ENCODE measurements around the gene OIT3. TPM values are rescaled to one million over a fixed set of nuclear protein-coding genes. Genes with fewer than 3 reads are reported as not detected.

OIT3 gene
- total RNA-seq, 5 donors from 2014 or later (not counting 1 experiment from before 2014, with no cell fraction given) = not detected

GRCh38 chr10:72948762-72949161, 55.2 kb downstream of the OIT3 start:
- Histone ChIP-seq H3K27ac (ENCODE audit: low read length) (no peak overlapping the region), H3K4me3 (ENCODE audit: control insufficient read depth in 1 of 2, extremely low read depth in 1 of 2, low read length in 1 of 2) (no peak overlapping the region), H3K36me3 (ENCODE audit: control insufficient read depth in 2 of 2, extremely low read depth in 1 of 2, insufficient read depth in 1 of 2, low read length in 1 of 2) (no peaks in the 10 kb centered on the region), H3K4me1 (ENCODE audit: control insufficient read depth in 1 of 2, extremely low read depth in 1 of 2, insufficient read depth in 2 of 2, low read length in 2 of 2) (no peaks in the 10 kb centered on the region), H3K27me3 (replicated peaks in 1 of 2; ENCODE audit: control insufficient read depth in 2 of 2, extremely low read depth in 1 of 2, insufficient read depth in 2 of 2, low read length in 1 of 2) (peaks cover 0 to 21% of the 10 kb centered on the region in 2 experiments), H3K9me3 (no peaks in the 10 kb centered on the region)
- Mint-ChIP-seq H3K4me1 (no peaks in the 10 kb centered on the region), H3K27me3 (peaks cover 18 to 30% of the 10 kb centered on the region in 2 donors), H3K27ac (no peak overlapping the region), H3K36me3 (no peaks in the 10 kb centered on the region), H3K9me3 (no peaks in the 10 kb centered on the region), H3K4me3 (no peak overlapping the region)
- POLR2A ChIA-PET = no interaction called here
- ATAC-seq (replicated peaks in 1 of 4) (no peak), DNase-seq (no peak)
- WGBS (ENCODE audit: insufficient coverage) = 85% methylated on average over 4 of the region's 6 CpGs
- CTCF ChIA-PET = no interaction called here

DNA sequence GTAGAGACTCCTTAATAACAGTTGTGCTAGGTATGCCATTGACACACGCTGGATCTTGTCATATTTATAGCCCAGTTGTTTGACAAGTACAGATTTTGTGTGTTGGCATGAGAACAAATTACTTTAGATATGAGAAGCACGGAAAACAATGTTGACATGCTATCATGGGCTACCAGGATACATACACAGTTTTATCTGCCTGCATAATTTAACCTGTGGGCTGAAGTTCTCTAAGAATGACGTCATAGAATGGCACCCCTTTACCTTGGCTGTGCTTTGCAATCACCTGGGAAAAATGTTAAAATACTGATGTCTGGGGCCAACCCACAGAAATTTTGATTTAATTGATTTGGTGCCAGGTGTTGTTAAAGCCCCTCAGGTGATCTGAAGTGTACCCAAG, 58.2 kb downstream of the OIT3 start:
- peaks cover 17 to 19% of the 10 kb centered on the region in 2 donors for H3K27me3 Mint-ChIP-seq
- H3K9me3 Mint-ChIP-seq = no peaks in the 10 kb centered on the region
- no peak overlapping the region for H3K4me3 ChIP-seq (ENCODE audit: control insufficient read depth in 1 of 2, extremely low read depth in 1 of 2, low read length in 1 of 2)
- POLR2A ChIA-PET = no interaction called here
- H3K36me3 ChIP-seq (ENCODE audit: control insufficient read depth in 2 of 2, extremely low read depth in 1 of 2, insufficient read depth in 1 of 2, low read length in 1 of 2) = no peaks in the 10 kb centered on the region
- no peak overlapping the region for H3K4me3 Mint-ChIP-seq
- no peaks in the 10 kb centered on the region for H3K4me1 ChIP-seq (ENCODE audit: control insufficient read depth in 1 of 2, extremely low read depth in 1 of 2, insufficient read depth in 2 of 2, low read length in 2 of 2)
- H3K9me3 ChIP-seq = no peaks in the 10 kb centered on the region
- H3K36me3 Mint-ChIP-seq = no peaks in the 10 kb centered on the region
- DNase-seq (no peak), ATAC-seq (replicated peaks in 1 of 4) (no peak)
- WGBS (ENCODE audit: insufficient coverage) = no CpG with 5 or more reads among the region's 3 CpGs
- H3K27me3 ChIP-seq (replicated peaks in 1 of 2; ENCODE audit: control insufficient read depth in 2 of 2, extremely low read depth in 1 of 2, insufficient read depth in 2 of 2, low read length in 1 of 2) = peaks cover 0 to 20% of the 10 kb centered on the region in 2 experiments
- CTCF ChIA-PET = no interaction called here
- no peak overlapping the region for H3K27ac Mint-ChIP-seq
- H3K27ac ChIP-seq (ENCODE audit: low read length) = no peak overlapping the region
- no peaks in the 10 kb centered on the region for H3K4me1 Mint-ChIP-seq

DNA sequence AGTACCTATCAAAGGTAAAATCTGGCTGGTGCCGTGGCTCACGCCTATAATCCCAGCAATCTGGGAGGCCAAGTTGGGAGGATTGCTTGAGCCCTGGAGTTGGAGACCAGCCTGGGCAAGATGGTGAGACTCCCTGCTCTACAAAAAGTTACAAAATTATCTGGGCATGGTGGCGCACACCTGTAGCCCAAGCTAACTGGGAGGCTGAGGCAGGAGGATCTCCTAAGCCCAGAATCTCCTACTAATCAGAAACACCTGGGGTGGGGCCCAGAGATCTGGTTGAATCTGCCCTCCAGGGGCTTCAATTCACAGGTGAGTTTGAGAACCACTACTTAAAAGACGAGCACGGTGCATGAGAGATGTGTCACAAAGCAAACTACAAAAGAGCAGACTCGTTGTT, 58.6 kb downstream of the OIT3 start:
- H3K4me3 ChIP-seq (ENCODE audit: control insufficient read depth in 1 of 2, extremely low read depth in 1 of 2, low read length in 1 of 2) = no peak overlapping the region
- WGBS (ENCODE audit: insufficient coverage) = 78% methylated on average over 3 of the region's 6 CpGs
- Mint-ChIP-seq H3K4me3 (no peak overlapping the region), H3K36me3 (no peaks in the 10 kb centered on the region), H3K4me1 (no peaks in the 10 kb centered on the region), H3K9me3 (no peaks in the 10 kb centered on the region), H3K27me3 (peaks cover 16 to 19% of the 10 kb centered on the region in 2 donors), H3K27ac (no peak overlapping the region)
- H3K27me3 ChIP-seq (replicated peaks in 1 of 2; ENCODE audit: control insufficient read depth in 2 of 2, extremely low read depth in 1 of 2, insufficient read depth in 2 of 2, low read length in 1 of 2) = peaks cover 0 to 18% of the 10 kb centered on the region in 2 experiments
- ATAC-seq (replicated peaks in 1 of 4) (no peak), DNase-seq (no peak)
- no peaks in the 10 kb centered on the region for H3K36me3 ChIP-seq (ENCODE audit: control insufficient read depth in 2 of 2, extremely low read depth in 1 of 2, insufficient read depth in 1 of 2, low read length in 1 of 2)
- H3K4me1 ChIP-seq (ENCODE audit: control insufficient read depth in 1 of 2, extremely low read depth in 1 of 2, insufficient read depth in 2 of 2, low read length in 2 of 2) = no peaks in the 10 kb centered on the region
- CTCF ChIA-PET = no interaction called here
- H3K27ac ChIP-seq (ENCODE audit: low read length) = no peak overlapping the region
- POLR2A ChIA-PET = no interaction called here
- no peaks in the 10 kb centered on the region for H3K9me3 ChIP-seq

- Mint-ChIP-seq H3K9me3 (no peaks in the 10 kb centered on the region), H3K27me3 (peaks cover 12 to 16% of the 10 kb centered on the region in 2 donors), H3K36me3 (no peaks in the 10 kb centered on the region), H3K4me1 (no peaks in the 10 kb centered on the region), H3K4me3 (no peak overlapping the region), H3K27ac (no peak overlapping the region)
- no peaks in the 10 kb centered on the region for H3K36me3 ChIP-seq (ENCODE audit: control insufficient read depth in 2 of 2, extremely low read depth in 1 of 2, insufficient read depth in 1 of 2, low read length in 1 of 2)
- no peaks in the 10 kb centered on the region for H3K9me3 ChIP-seq
- no peak for DNase-seq
- no peak overlapping the region for H3K4me3 ChIP-seq (ENCODE audit: control insufficient read depth in 1 of 2, extremely low read depth in 1 of 2, low read length in 1 of 2)
- peaks cover 0 to 16% of the 10 kb centered on the region in 2 experiments for H3K27me3 ChIP-seq (replicated peaks in 1 of 2; ENCODE audit: control insufficient read depth in 2 of 2, extremely low read depth in 1 of 2, insufficient read depth in 2 of 2, low read length in 1 of 2)
- ChIA-PET CTCF (no interaction called here), POLR2A (no interaction called here)
- 71% methylated on average over 1 of the region's 5 CpGs for WGBS (ENCODE audit: insufficient coverage)
- ATAC-seq (replicated peaks in 1 of 4) = no peak
- no peak overlapping the region for H3K27ac ChIP-seq (ENCODE audit: low read length)
- H3K4me1 ChIP-seq (ENCODE audit: control insufficient read depth in 1 of 2, extremely low read depth in 1 of 2, insufficient read depth in 2 of 2, low read length in 2 of 2) = no peaks in the 10 kb centered on the region
These were observed 59.2 kb downstream of the OIT3 start for GRCh38 chr10:72952642-72953158.

- H3K27me3 ChIP-seq (replicated peaks in 1 of 2; ENCODE audit: control insufficient read depth in 2 of 2, extremely low read depth in 1 of 2, insufficient read depth in 2 of 2, low read length in 1 of 2) = peaks cover 0 to 19% of the 10 kb centered on the region in 2 experiments
- DNase-seq (no peak), ATAC-seq (replicated peaks in 1 of 4) (no peak)
- no peak overlapping the region for H3K4me3 ChIP-seq (ENCODE audit: control insufficient read depth in 1 of 2, extremely low read depth in 1 of 2, low read length in 1 of 2)
- no peaks in the 10 kb centered on the region for H3K36me3 ChIP-seq (ENCODE audit: control insufficient read depth in 2 of 2, extremely low read depth in 1 of 2, insufficient read depth in 1 of 2, low read length in 1 of 2)
- H3K27ac ChIP-seq (ENCODE audit: low read length) = no peak overlapping the region
- H3K9me3 ChIP-seq = no peaks in the 10 kb centered on the region
- H3K27me3 Mint-ChIP-seq = peaks cover 12 to 19% of the 10 kb centered on the region in 2 donors
- ChIA-PET POLR2A (no interaction called here), CTCF (no interaction called here)
- H3K27ac Mint-ChIP-seq = no peak overlapping the region
- no peak overlapping the region for H3K4me3 Mint-ChIP-seq
- no peaks in the 10 kb centered on the region for H3K9me3 Mint-ChIP-seq
- H3K4me1 ChIP-seq (ENCODE audit: control insufficient read depth in 1 of 2, extremely low read depth in 1 of 2, insufficient read depth in 2 of 2, low read length in 2 of 2) = no peaks in the 10 kb centered on the region
- 60% methylated on average over 2 of the region's 8 CpGs for WGBS (ENCODE audit: insufficient coverage)
- H3K4me1 Mint-ChIP-seq = no peaks in the 10 kb centered on the region
- no peaks in the 10 kb centered on the region for H3K36me3 Mint-ChIP-seq
These were observed 60.1 kb downstream of the OIT3 start for GRCh38 chr10:72953687-72954086.

GRCh38 chr10:72954230-72954595, 60.7 kb downstream of the OIT3 start:
- POLR2A ChIA-PET = no interaction called here
- CTCF ChIA-PET = no interaction called here
- no peaks in the 10 kb centered on the region for H3K4me1 ChIP-seq (ENCODE audit: control insufficient read depth in 1 of 2, extremely low read depth in 1 of 2, insufficient read depth in 2 of 2, low read length in 2 of 2)
- H3K4me3 Mint-ChIP-seq = no peak overlapping the region
- no peaks in the 10 kb centered on the region for H3K36me3 ChIP-seq (ENCODE audit: control insufficient read depth in 2 of 2, extremely low read depth in 1 of 2, insufficient read depth in 1 of 2, low read length in 1 of 2)
- H3K36me3 Mint-ChIP-seq = no peaks in the 10 kb centered on the region
- no peaks in the 10 kb centered on the region for H3K9me3 Mint-ChIP-seq
- DNase-seq (no peak), ATAC-seq (replicated peaks in 1 of 4) (no peak)
- WGBS (ENCODE audit: insufficient coverage) = 84% methylated on average over 7 of the region's 8 CpGs
- H3K4me1 Mint-ChIP-seq = no peaks in the 10 kb centered on the region
- no peak overlapping the region for H3K27ac ChIP-seq (ENCODE audit: low read length)
- no peaks in the 10 kb centered on the region for H3K9me3 ChIP-seq
- peaks cover 0 to 19% of the 10 kb centered on the region in 2 experiments for H3K27me3 ChIP-seq (replicated peaks in 1 of 2; ENCODE audit: control insufficient read depth in 2 of 2, extremely low read depth in 1 of 2, insufficient read depth in 2 of 2, low read length in 1 of 2)
- H3K4me3 ChIP-seq (ENCODE audit: control insufficient read depth in 1 of 2, extremely low read depth in 1 of 2, low read length in 1 of 2) = no peak overlapping the region
- H3K27me3 Mint-ChIP-seq = peaks cover 12 to 15% of the 10 kb centered on the region in 2 donors
- no peak overlapping the region for H3K27ac Mint-ChIP-seq

Data from T-cell (primary cell).